Naive thymus-derived CD4-positive, alpha-beta T cell (primary cell): ENCODE measurements around the gene PITPNM3. TPM values are rescaled to one million over a fixed set of nuclear protein-coding genes. Genes with fewer than 3 reads are reported as not detected.

Experiments used
- ATAC-seq: fragments of 150-1000 bp; cut with Tn5 transposase; 2 replicates; pipeline ENCODE4 v1.10.0; 2021; ENCODE audit warnings: mild to moderate bottlenecking, moderate library complexity
- CTCF ChIA-PET: fragments of 350-600 bp; sonication (Branson Sonifier 250); formaldehyde crosslinking; loops from one replicate; lab custom pipeline; 2021; ENCODE audit warnings: antibody characterized with exemption; lab: Charles Lee
- POLR2A ChIA-PET: fragments of 350-600 bp; sonication (Branson Sonifier 250); formaldehyde crosslinking; loops from one replicate; lab custom pipeline; 2021; ENCODE audit warnings: antibody characterized with exemption, inconsistent platforms; lab: Charles Lee
- DNase-seq, 9 donors: peaks; one replicate each; pipeline versions ENCODE4 v3.0.0 to v3.0.0-alpha.2; 2020 to 2022; ENCODE audit warnings: mixed read lengths in 1 of 9
- H3K27ac ChIP-seq: one replicate; pipeline ENCODE4 v1.7.0; 2013; ENCODE audit warnings: mild to moderate bottlenecking, low read depth, low read length, moderate library complexity
- H3K27me3 ChIP-seq, 2 donors: one replicate each; pipeline ENCODE4 v1.7.0; 2013; ENCODE audit warnings: low read length in 2 of 2, mild to moderate bottlenecking in 2 of 2, moderate library complexity in 2 of 2; ENCODE audit not compliant: control insufficient read depth in 2 of 2, insufficient read depth in 2 of 2
- H3K36me3 ChIP-seq, 3 experiments: 1 replicate in 2 of 3; 2 replicates in 1 of 3; pipeline ENCODE4 v1.7.0; 2013; ENCODE audit warnings: low read length in 3 of 3, mild to moderate bottlenecking in 3 of 3, moderate library complexity in 1 of 3; ENCODE audit not compliant: insufficient read depth in 3 of 3, control insufficient read depth in 2 of 3
- H3K4me1 ChIP-seq, 2 donors: one replicate each; pipeline ENCODE4 v1.7.0; 2013; ENCODE audit warnings: low read length in 2 of 2, mild to moderate bottlenecking in 2 of 2, moderate library complexity in 1 of 2; ENCODE audit not compliant: control insufficient read depth in 2 of 2, insufficient read depth in 2 of 2
- H3K4me3 ChIP-seq: 2 replicates; pipeline ENCODE4 v1.7.0; 2013; ENCODE audit warnings: mild to moderate bottlenecking, low read length
- H3K9me3 ChIP-seq, 3 experiments: 1 replicate in 2 of 3; 2 replicates in 1 of 3; pipeline ENCODE4 v1.7.0; 2013; ENCODE audit warnings: low read length in 3 of 3; ENCODE audit not compliant: control insufficient read depth in 2 of 3
- H3K27ac Mint-ChIP-seq, 9 donors: one replicate each; pipeline ENCODE4 v1.8.0; 2020 to 2022; ENCODE audit warnings: mixed read lengths in 9 of 9, mild to moderate bottlenecking in 8 of 9, moderate library complexity in 5 of 9, inconsistent platforms in 2 of 9
- H3K27me3 Mint-ChIP-seq, 5 donors: one replicate each; pipeline ENCODE4 v1.8.0; 2021 to 2022; ENCODE audit warnings: mixed read lengths in 5 of 5, mild to moderate bottlenecking in 1 of 5
- H3K36me3 Mint-ChIP-seq, 5 donors: one replicate each; pipeline ENCODE4 v1.8.0; 2020 to 2022; ENCODE audit warnings: mixed read lengths in 5 of 5, mild to moderate bottlenecking in 3 of 5, inconsistent platforms in 1 of 5
- H3K4me1 Mint-ChIP-seq, 7 donors: one replicate each; pipeline ENCODE4 v1.8.0; 2020 to 2022; ENCODE audit warnings: mixed read lengths in 7 of 7, mild to moderate bottlenecking in 3 of 7, inconsistent platforms in 1 of 7
- H3K4me3 Mint-ChIP-seq, 10 donors: one replicate each; pipeline ENCODE4 v1.8.0; 2020 to 2022; ENCODE audit warnings: mild to moderate bottlenecking in 10 of 10, mixed read lengths in 10 of 10, moderate library complexity in 6 of 10, inconsistent platforms in 2 of 10
- H3K9me3 Mint-ChIP-seq, 11 donors: one replicate each; pipeline ENCODE4 v1.8.0; 2020 to 2022; ENCODE audit warnings: mixed read lengths in 11 of 11, mild to moderate bottlenecking in 4 of 11, inconsistent platforms in 1 of 11, moderate library complexity in 1 of 11
- intact Hi-C, 2 donors: fragments of 100-400 bp; cut with micrococcal nuclease; formaldehyde crosslinking; loops; one replicate each; pipeline ENCODE4 v1.15.1; 2023
- polyA plus RNA-seq, 2 donors: library from polyadenylated mRNA; unstranded; fragments of 300-500 nt; fragmentation: Illumina TruSeq; gene quantifications; one replicate each; pipeline ENCODE4 v1.2.3, GENCODE V29; 2021
- total RNA-seq, 6 experiments: library from RNA in 5 of 6; stranded (reverse) in 5 of 6; gene quantifications; 1 replicate in 5 of 6; 2 replicates in 1 of 6; pipeline ENCODE4 v1.2.3 and lab custom pipeline; 2021 to 2026

The PITPNM3 gene
- total and polyA plus RNA-seq, 7 experiments from 2014 or later: 0.04 to 0.58 (median 0.50) TPM; not detected in 1

DNA sequence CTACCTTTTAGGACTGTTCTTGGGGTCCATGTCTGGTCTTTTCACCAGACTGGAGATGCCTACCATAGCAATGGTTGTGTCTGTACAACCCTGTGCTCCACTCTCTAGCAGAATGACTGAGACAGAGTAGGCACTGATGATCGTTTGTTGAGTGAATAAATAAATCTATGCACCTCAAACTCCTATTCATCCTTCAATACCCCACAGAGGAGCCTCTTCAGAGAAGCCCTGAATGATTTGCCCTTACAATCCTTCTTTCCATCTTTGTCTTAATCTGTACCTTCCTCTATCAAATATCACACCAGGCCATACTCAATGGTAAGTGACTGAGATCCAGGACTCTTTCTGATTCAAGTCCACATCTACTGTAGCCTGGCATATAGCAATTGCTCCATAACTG lies 88.8 kb downstream of the PITPNM3 start:
- CTCF ChIA-PET: no interaction called here
- Histone ChIP-seq H3K9me3 (no peaks in the 10 kb centered on the region), H3K27ac (no peak overlapping the region), H3K36me3 (no peaks in the 10 kb centered on the region), H3K4me3 (no peak overlapping the region), H3K4me1 (no peaks in the 10 kb centered on the region), H3K27me3 (no peaks in the 10 kb centered on the region)
- Mint-ChIP-seq H3K27me3 (peaks cover 0 to 6% (median 3%) of the 10 kb centered on the region in 5 donors), H3K27ac (no peak overlapping the region), H3K9me3 (peaks cover 0 to 3% (median 0%) of the 10 kb centered on the region in 11 donors), H3K36me3 (no peaks in the 10 kb centered on the region), H3K4me3 (no peak overlapping the region), H3K4me1 (peaks cover 0 to 6% (median 0%) of the 10 kb centered on the region in 7 donors)
- no peak for ATAC-seq
- no peak for DNase-seq
- POLR2A ChIA-PET: no interaction called here
- intact Hi-C loops: no loop called here

DNA sequence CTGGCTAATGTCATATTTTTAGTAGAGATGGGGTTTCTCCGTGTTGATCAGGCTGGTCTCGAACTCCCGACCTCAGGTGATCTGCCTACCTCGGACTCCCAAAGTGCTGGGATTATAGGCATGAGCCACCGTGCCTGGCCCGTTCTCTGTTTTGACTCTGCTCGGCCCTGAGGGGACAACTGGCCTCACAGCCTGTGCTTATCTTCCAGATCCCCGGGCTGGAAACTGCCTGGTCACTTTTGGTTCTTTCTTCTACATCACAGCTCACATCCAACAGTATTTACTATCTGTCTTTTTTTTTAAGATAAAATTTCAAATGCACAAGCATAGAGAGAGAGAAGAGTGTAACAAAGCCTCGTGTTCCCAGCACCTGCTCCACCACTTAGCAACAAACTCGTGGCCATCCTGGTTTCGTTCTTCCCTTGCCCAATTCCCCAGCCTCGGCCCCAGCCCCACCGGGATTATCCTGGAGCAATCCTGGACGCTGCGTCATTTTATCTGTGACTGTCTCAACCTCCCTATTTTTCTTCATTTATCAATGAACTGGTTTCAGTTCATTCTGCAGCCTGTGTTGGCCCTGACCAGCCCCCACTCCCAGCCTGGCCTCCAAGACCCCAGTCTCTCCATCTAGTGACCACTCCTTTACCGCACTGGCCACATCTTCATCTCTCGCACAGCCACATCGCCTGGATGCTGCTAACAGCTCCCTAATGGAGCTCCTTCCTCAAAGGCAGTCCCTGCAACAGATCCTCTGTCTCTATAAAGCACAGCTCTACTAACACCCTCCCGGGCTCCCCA lies 91.0 kb downstream of the PITPNM3 start:
- ChIA-PET POLR2A (no interaction called here), CTCF (no interaction called here)
- Mint-ChIP-seq H3K36me3 (no peaks in the 10 kb centered on the region), H3K9me3 (peaks cover 0 to 3% (median 0%) of the 10 kb centered on the region in 11 donors), H3K4me3 (no peak overlapping the region), H3K27ac (peak overlapping the region in 1 of 9 donors; percentile 4), H3K27me3 (peaks cover 0 to 6% (median 3%) of the 10 kb centered on the region in 5 donors), H3K4me1 (peaks cover 0 to 13% (median 3%) of the 10 kb centered on the region in 7 donors)
- intact Hi-C loops: no loop called here
- no peak overlapping the region for H3K27ac ChIP-seq
- H3K4me1 ChIP-seq: no peaks in the 10 kb centered on the region
- ATAC-seq (no peak), DNase-seq (no peak)
- no peaks in the 10 kb centered on the region for H3K9me3 ChIP-seq
- H3K4me3 ChIP-seq: no peak overlapping the region
- no peaks in the 10 kb centered on the region for H3K27me3 ChIP-seq
- H3K36me3 ChIP-seq: no peaks in the 10 kb centered on the region

DNA sequence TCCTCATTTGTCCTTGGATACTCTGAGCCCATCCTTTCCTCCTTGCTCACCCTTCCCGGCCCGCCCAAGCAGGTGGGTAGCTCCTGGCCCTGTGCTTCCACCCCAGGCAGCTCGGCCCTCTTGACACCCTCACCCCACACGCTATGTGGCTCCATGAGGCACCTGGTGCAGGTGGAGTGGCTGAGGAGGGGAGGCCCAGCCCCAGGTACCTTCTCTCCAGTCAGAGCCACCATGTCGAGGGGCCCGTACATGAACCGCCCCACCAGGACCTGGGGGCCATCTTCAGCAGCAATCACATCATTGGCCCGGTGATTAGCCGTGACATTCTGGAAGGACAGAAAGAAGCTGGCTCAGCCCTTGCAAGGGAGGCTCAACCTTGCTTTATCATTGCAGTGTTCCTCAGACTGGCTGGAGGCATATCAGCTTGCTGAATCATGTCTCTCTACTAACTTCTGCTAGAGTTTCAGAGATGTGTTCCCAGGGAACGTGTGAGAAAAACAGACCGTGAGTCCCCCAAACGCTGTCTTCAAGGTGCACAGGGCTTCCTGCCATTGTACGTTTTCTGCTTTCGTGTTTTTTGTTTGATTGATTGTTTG lies 91.8 kb downstream of the PITPNM3 start:
- DNase-seq (no peak), ATAC-seq (no peak)
- Histone ChIP-seq H3K4me3 (no peak overlapping the region), H3K36me3 (no peaks in the 10 kb centered on the region), H3K4me1 (no peaks in the 10 kb centered on the region), H3K9me3 (no peaks in the 10 kb centered on the region), H3K27ac (no peak overlapping the region), H3K27me3 (no peaks in the 10 kb centered on the region)
- peak overlapping the region in 1 of 9 donors; percentile 4 for H3K27ac Mint-ChIP-seq
- intact Hi-C loops: no loop called here
- H3K9me3 Mint-ChIP-seq: peaks cover 0 to 3% (median 0%) of the 10 kb centered on the region in 11 donors
- ChIA-PET POLR2A (no interaction called here), CTCF (no interaction called here)
- no peak overlapping the region for H3K4me3 Mint-ChIP-seq
- peaks cover 0 to 5% (median 3%) of the 10 kb centered on the region in 5 donors for H3K27me3 Mint-ChIP-seq
- no peaks in the 10 kb centered on the region for H3K36me3 Mint-ChIP-seq
- peaks cover 0 to 13% (median 4%) of the 10 kb centered on the region in 7 donors for H3K4me1 Mint-ChIP-seq

DNA sequence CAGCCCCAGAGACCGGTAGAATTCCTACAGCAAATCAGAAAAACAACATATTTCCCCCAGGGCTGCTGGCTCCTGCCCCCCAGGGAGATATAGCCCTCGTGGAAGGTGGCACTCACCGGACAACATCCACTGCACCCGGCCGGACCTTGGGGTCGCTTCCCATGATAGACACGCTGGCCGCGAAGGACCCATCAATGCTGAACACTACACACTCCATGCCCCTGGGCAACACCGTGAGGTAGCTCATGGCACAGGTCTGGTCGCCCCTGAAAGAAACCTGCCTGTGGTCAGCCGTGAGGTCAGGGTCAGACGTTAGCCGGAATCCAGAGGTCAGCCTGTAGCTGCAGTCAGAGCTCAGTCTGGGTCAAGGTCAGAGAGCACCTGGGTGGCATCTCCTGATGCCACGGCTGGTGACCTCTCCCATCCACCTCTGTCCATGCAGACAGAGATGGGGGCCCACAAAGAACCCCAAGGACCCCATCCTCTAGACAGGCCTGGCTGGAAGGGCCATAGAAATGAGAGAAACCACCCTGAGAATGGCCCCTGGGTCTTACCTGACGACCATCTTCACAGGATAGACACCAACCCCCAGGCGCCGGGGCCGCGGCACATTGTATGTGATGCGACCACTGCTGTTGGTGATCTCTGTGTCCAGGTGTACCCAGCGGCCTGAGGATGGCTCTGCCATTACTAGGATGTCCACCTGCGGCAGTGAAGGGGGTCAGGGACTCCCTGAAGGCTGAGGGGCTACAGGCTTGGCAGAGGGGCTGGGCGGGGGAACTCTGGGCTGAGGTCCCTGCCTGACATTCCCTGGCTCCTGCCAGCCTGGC lies 92.5 kb downstream of the PITPNM3 start:
- Histone ChIP-seq H3K27ac (no peak overlapping the region), H3K9me3 (no peaks in the 10 kb centered on the region), H3K4me3 (no peak overlapping the region), H3K36me3 (no peaks in the 10 kb centered on the region), H3K27me3 (no peaks in the 10 kb centered on the region), H3K4me1 (no peaks in the 10 kb centered on the region)
- POLR2A ChIA-PET: no interaction called here
- Mint-ChIP-seq H3K27ac (no peak overlapping the region), H3K9me3 (peaks cover 0 to 3% (median 0%) of the 10 kb centered on the region in 11 donors), H3K27me3 (peaks cover 0 to 4% (median 0%) of the 10 kb centered on the region in 5 donors), H3K4me3 (no peak overlapping the region), H3K4me1 (peaks cover 0 to 13% (median 0%) of the 10 kb centered on the region in 7 donors), H3K36me3 (no peaks in the 10 kb centered on the region)
- ATAC-seq (no peak), DNase-seq (no peak)
- intact Hi-C loops: no loop called here
- CTCF ChIA-PET: no interaction called here

DNA sequence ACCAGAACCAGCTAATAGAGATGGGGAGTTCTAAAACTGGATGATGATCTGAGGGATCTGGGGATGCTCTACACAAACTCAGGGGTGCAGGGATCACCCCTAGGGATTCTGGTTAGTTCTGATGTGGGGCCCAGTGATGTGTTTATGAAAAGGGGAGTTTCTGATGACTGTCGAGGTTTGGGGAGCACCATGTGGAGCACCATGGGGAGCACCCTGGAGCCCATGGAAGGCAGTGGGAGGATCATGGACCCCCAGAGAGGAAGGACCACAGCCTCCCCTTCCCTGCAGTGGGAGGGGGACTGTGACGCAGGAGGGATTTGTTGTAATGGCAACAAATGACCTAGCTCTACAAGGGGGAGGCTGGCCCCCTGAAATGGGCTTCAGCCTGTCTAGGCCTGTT lies 93.7 kb downstream of the PITPNM3 start:
- ChIA-PET CTCF (no interaction called here), POLR2A (no interaction called here)
- Mint-ChIP-seq H3K4me1 (peaks cover 0 to 13% (median 0%) of the 10 kb centered on the region in 7 donors), H3K27ac (peak overlapping the region in 1 of 9 donors; percentile 32), H3K36me3 (no peaks in the 10 kb centered on the region), H3K27me3 (peaks cover 0 to 3% (median 0%) of the 10 kb centered on the region in 5 donors), H3K9me3 (peaks cover 0 to under 1% (median 0%) of the 10 kb centered on the region in 11 donors), H3K4me3 (no peak overlapping the region)
- Histone ChIP-seq H3K4me1 (no peaks in the 10 kb centered on the region), H3K9me3 (no peaks in the 10 kb centered on the region), H3K27me3 (no peaks in the 10 kb centered on the region), H3K27ac (no peak overlapping the region), H3K4me3 (no peak overlapping the region), H3K36me3 (no peaks in the 10 kb centered on the region)
- ATAC-seq (no peak), DNase-seq (no peak)
- intact Hi-C loops: no loop called here

DNA sequence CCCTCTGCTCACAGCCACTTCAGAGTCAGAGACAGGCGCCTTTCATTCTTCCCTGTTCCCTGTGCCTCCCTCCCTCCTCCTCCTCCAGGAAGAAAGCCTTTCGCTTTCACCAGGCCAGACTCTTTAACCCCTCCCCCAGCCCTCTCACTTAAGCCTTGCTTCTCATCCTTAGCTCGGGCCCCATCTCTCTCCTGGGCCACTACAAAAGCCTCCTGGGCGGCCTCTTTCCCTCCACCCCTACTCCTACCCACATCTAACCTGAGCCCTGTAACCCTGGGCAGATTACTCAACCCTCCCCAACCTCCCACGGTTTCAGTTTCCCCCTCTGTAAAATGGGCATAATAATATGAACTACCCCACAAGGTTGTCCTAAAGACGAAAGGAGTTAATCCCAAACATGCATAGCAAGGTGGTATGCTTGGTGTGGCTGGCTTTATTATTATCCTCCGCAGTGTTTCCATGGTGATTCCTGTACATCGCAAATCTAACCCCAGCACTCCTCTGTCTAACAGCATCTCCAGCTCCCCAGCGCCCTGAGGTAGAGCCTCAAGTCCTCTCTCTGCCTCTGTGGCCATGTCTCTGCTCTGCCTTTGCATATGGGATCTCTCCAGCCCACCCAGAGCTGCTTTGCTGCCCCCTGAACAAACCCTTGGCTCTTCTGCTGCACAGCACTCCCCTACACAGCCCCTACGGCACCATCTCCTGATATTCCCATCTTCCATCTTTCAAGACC lies 94.4 kb downstream of the PITPNM3 start:
- no peaks in the 10 kb centered on the region for H3K27me3 ChIP-seq
- POLR2A ChIA-PET: interaction anchor here (0.8 kb wide), 1 partner anchor 8 kb away, joined by 3 read pairs; no protein-coding TSS in a partner anchor
- H3K36me3 ChIP-seq: no peaks in the 10 kb centered on the region
- no peaks in the 10 kb centered on the region for H3K9me3 Mint-ChIP-seq
- H3K4me1 ChIP-seq: no peaks in the 10 kb centered on the region
- peaks cover 0 to 16% (median 4%) of the 10 kb centered on the region in 7 donors for H3K4me1 Mint-ChIP-seq
- ATAC-seq: no peak
- no peak for DNase-seq
- H3K4me3 ChIP-seq: no peak overlapping the region
- H3K27ac ChIP-seq: no peak overlapping the region
- H3K9me3 ChIP-seq: no peaks in the 10 kb centered on the region
- H3K36me3 Mint-ChIP-seq: no peaks in the 10 kb centered on the region
- peaks cover 0 to 3% (median 0%) of the 10 kb centered on the region in 5 donors for H3K27me3 Mint-ChIP-seq
- intact Hi-C loops: no loop called here
- H3K27ac Mint-ChIP-seq: peak overlapping the region in 1 of 9 donors; percentile 42
- CTCF ChIA-PET: no interaction called here
- no peak overlapping the region for H3K4me3 Mint-ChIP-seq
